ENCODE data around the gene TOMM7.
"Not testable (repeated sequence)": the region's sequence is repeated elsewhere in the genome, so short reads cannot be mapped to it uniquely, and the experiment has no call there.

Gene TOMM7

DNA sequence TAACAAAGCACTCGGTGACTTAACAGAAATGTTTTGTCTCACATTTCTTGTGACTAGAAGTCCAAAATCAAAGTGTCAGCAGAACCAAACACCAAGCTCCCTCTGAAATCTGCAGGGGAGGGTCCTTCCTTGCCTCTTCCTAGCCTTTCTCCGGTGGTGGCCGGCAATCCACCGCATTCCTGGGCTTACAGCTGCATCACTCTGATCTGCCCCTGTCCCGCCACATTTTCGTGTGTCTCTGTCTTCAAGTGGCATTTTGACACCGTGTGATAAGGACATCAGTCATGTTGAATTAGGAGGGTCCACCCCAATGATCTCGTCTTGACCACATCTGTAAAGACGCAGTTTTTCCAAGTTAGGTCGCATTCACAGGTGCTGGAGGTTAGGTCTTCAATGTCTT lies 30.5 kb upstream of the TOMM7 start:
- DNase-seq, result no peak

- no peak for DNase-seq
These were observed 28.5 kb upstream of the TOMM7 start for GRCh38 chr7:22851145-22851544.

DNA sequence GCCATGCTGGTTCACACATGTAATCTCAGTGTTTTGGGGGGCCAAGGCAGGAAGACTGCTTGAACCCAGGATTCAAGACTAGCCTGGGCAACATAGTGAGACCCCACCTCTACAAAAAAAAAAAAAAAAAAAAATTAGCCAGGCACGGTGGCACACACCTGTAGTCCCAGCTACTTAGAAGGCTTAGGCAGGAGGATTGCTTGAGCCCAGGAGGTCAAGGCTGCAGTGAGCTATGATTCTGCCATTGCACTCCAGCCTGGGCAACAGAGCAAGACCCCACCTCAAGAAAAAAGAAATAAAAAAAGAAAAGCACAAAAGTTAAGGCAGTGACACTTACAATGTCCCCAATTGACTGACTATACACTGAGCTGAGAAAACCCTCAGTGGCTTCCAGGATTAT lies 27.7 kb upstream of the TOMM7 start:
- DNase-seq, result not testable (repeated sequence)

DNA sequence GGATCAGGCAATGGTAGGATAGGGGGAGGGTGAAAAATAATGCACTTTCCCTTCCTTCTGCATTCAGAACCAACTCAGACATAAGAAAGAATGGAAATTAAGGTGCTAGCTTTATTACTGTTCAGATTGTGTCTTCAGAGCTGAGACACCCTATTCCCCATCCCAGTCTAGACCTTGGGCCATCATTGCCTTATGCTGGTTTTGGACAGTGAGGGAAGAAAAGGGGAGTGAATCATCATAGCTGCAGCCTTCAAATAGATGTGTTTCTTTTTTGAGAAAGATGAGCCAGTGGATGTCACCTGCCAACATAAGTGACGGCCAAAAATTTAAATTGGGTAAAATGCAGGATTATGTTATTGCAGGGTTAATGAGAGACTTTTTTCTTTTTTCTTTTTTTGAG lies 27.0 kb upstream of the TOMM7 start:
- no peak for DNase-seq

DNA sequence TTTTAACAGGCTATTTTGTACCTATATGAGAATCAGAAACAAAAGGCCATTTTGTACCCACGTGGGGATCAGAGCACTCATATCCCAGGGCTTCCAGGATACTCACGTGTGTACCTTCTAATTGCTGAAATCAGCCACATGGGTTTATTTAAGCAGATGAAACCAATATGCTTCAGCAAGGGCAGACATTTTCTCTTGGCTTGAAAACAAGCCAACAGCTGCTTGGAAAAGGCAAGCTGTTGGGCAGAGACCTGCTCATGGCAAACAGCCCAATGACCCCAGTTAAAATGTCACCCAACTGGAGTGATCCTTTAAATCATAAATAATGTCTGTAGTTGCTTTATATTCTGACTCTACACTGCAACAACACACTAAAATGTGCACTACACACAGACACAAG lies 26.5 kb upstream of the TOMM7 start:
- DNase-seq, result peak; percentile 79

- DNase-seq, result no peak
These were observed 24.3 kb upstream of the TOMM7 start for GRCh38 chr7:22846961-22847360.

DNA sequence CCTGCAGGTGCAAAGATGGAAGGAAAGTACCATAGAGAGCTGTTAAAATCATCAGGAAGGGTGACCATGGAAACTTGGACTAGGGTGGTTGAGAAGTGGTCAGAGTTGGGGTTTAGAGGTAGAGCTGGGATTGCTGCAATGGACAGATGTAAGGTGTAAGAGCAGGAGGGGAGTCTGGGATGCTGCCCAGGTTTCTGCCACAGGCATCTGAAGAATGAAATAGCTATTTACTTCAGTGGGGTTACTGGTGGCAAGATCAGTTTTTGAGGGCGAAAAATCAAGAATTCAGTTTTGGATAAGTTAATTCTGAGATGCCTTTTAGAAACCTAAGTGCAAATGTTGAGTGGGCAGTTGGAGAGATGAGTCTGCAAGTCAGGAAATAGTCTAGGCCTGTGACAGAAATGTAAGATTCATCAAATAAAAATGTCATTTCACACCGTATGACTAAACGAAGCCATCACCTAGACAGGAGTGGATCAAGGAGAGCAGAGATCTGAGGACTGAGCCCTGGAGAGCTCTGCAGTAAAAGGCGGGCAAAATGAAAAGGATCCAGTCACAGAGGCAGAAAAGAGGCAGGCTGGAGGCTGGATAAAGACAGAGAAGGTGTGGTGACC lies 22.7 kb upstream of the TOMM7 start:
- no peak for DNase-seq

GRCh38 chr7:22843681-22844309 lies 21.1 kb upstream of the TOMM7 start:
- DNase-seq, result no peak

- DNase-seq, result no peak
These were observed 20.3 kb upstream of the TOMM7 start for GRCh38 chr7:22842973-22843372.

- DNase-seq, result peak; percentile 6
These were observed 19.8 kb upstream of the TOMM7 start for GRCh38 chr7:22842383-22842941.

- no peak for DNase-seq
These were observed 19.3 kb upstream of the TOMM7 start for GRCh38 chr7:22841954-22842353.

- DNase-seq, result no peak
These were observed 14.7 kb upstream of the TOMM7 start for GRCh38 chr7:22837308-22837707.

GRCh38 chr7:22836506-22836905 lies 13.9 kb upstream of the TOMM7 start:
- DNase-seq, result not testable (repeated sequence)

DNA sequence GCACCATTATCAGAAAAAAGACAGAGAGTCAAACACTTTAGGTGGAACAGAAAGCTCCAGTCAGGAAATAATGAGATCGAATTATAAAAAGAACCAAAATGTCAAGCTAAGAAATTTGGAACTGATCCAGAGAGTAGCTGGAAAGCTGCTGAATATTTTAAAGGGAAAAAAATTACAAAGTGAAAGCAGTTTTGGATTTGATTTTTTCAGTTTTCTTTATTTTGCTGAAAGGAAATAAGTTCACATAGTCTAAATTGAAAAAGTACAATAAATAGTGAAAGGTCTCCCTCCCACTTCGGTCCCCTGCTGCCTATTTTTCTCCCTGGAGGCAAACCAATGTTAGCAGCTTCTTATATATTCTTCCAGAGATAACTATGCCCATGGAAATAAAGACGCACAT lies 11.3 kb upstream of the TOMM7 start:
- no peak for DNase-seq

DNA sequence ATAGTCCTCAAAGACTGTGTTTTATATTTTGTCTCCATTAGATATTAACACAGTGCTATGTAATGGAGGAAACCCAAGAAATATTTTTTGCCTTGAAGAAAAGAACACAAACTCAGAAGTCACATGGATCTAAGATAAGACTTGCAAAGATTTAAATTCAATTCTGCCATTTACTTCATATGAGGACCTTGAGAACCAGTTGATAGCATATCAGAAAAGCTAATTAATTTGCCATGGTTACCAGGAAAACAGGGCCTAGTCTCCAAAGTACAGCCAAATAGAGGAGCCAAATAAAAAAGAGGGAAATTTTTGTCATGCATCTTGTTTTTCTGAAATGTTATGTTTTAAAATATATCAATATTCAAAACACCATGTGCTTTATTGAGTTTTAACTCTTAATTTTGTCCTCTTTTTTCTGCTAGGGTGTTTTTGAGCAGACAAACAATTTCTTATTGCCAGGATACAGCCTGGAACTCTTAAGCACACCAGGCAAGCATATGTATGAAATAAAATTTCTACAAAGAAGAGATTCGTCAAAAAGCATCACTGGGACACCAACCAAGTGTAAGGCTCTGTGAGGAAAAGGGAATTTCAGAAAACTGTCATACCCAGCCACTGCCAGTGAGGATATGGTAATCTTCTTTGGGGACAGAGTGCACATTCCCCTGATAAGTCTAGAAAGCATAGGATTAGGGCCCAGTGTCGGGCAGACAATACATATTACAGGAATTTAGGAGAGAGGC lies 10.6 kb upstream of the TOMM7 start:
- DNase-seq, result no peak

- DNase-seq, result no peak
These were observed 9.8 kb upstream of the TOMM7 start for GRCh38 chr7:22832401-22832800.

DNA sequence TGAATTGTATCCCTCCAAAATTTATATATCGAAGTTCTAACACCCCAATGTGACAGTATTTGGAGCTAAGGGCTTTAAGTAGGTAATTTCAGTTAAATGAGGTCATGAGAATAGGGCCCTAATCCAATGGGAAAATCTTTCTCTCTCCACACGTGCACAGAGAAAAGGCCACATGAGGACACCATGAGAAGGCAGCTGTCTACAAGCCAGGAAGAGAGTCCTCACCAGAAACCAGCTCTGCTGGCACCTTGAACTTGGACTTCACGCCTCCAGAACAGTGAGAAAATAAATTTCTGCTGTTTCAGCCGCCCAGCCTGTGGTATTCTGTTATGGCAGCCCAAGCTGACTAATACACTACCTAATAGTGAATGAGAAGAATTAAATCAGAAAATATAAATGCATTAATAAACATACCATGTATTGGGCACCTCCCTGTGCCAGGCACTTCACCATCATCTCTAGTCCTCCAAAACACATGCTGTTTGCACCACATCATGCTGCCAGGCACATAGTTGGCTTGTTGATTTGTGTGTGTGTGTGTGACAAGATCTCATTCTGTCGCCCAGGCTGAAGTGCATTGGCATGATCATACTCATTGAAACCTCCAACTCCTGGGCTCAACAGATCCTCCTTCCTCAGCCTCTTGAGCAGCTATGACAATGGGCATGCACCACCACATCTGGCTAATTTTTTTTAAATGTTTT lies 9.1 kb upstream of the TOMM7 start:
- DNase-seq, result no peak

GRCh38 chr7:22827563-22827962 lies 4.9 kb upstream of the TOMM7 start:
- DNase-seq, result no peak

DNA sequence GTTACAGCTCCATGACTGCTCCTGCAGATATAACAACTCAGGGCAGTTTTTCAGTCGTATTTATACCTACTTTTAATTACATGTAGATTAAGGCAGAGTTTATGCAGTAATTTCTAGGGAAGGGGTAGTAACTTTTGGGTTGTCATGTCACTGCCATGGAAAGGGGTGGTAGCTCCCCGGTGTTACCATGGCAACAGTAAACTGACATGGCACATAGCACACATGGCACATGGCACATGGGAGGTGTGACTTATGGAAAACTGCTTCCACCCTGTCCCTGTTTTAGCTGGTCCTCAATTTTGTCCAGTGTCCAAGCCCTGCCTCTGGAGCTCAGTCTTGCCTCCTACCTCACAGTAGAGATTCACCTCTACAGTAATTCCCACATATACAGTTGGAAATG lies 3.9 kb upstream of the TOMM7 start:
- DNase-seq, result no peak

- no peak for DNase-seq
These were observed 2.1 kb upstream of the TOMM7 start for GRCh38 chr7:22824760-22825159.

DNA sequence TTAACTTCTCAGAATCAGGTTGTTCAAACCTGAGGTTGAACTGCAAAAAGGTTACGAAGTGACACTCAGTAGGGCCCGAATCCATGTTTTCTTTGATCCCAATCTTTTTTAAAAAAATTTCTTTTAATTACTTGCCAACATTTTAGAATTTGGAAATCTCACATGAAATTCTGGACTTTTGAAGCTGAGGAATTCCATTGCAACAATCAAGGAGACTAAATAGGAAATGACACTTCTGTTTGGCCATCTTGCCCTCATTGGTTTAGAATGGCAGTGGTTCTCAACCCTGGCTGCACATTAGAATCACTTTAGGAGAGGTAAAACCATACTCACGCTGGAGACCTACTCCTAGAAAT lies 471 bp upstream of the TOMM7 start:
- no peak for DNase-seq

GRCh38 chr7:22821702-22822485 lies 755 bp downstream of the TOMM7 start:
- no peak for DNase-seq

DNA sequence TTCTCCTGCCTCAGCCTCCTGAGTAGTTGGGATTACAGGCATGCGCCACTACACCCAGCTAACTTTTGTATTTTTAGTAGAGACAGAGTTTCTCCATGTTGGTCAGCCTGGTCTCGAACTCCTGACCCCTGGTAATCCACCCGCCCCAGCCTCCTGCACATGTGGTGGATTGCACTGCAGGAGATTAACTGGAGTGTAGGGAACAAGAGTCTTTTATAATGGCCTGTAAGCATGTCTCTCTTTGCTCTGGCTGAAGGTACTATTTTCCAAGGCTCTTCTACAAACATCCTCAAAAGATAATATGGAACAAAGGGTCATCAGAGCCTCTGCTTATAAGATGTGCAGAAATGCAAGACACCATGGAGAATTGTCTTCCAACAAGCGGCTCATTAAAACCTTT lies 3.2 kb downstream of the TOMM7 start:
- no peak for DNase-seq

Data from NCI-H1105 treated with DMSO at 0.1 percent for 48 hours (cell line).